ENCODE data around the gene MRFAP1.
A peak's percentile ranks its signal among the peaks of the same experiment; 100 is the strongest.

Gene MRFAP1

GRCh38 chr4:6640292-6641163, at the start of gene MRFAP1:
TSS of gene MRFAP1 (plus strand) at chr4:6640685. CDS start at chr4:6640863, 178 bp downstream.
- DNase-seq (ENCODE audit: low read depth) = peak; percentile 91

DNA sequence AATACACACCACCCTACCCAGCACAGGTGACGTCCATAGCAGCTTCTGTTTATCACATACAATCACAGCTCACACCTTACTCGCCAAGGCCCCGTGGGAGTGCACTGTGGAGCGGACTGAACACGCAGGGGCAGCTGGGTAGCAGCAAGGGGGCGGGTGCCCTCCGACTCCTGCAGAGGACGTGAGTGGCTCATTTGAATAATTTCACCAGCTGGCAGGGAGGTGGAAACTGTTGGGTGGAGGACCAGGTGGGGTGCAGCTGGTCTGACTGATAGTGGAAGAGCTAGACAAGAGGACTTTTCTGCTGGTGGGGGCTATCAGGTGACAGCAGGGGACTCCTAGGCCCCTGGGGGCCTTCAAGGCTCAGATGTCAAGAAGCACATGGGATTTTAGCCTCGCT, 49.2 kb upstream of the MRFAP1 start:
- DNase-seq (ENCODE audit: low read depth) = no peak

GRCh38 chr4:6591781-6592180, 48.7 kb upstream of the MRFAP1 start:
- DNase-seq (ENCODE audit: low read depth) = no peak

DNA sequence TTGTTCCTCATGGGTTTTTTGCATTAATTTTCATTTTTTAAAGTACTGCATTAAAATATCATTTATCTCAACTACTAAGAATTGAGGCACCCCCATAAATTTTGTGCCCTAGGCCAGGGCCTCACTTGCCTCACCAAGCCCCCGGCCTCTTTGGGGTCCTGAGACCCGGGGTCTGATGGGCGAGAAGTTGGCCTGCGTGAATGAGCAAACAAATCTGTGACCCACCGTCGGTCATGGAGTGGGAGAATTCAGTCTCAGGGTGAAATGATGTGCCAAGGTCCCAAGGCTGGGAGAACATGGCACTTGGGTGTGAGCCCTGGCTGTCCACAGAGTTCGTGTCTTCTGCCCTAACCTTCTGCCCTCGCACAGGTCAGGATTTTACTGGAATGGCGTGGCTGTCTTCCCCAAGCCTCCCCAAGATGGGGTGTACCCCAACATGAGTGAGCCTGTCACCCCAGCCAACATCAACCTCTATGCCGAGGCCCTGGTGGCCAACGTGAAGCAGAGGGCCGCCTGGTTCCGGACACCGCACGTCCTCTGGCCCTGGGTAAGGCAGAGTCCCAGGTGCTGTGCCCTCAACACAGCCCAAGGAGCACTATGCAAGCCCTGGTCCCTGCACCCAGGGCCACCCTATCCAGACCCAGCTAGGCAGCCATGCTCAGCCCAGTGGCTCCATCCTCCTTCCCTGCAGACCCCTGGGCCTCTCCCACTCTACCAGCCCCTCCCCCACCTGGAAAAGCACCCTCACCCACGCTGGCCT, 47.5 kb upstream of the MRFAP1 start:
- no peak for DNase-seq (ENCODE audit: low read depth)

DNA sequence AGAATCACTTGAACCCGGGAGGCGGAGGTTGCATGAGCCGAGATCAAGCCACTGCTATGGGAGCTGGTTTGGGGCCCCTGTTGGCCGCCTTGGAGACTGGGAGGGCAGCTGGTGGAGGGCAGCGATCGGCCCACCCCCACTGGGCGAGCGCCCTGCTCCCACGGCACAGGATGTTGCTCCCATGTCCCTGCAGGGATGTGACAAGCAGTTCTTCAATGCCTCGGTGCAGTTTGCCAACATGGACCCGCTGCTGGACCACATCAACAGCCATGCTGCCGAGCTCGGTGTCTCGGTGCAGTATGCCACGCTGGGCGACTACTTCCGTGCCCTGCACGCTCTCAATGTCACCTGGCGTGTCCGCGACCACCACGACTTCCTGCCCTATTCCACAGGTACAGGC, 46.1 kb upstream of the MRFAP1 start:
- no peak for DNase-seq (ENCODE audit: low read depth)

DNA sequence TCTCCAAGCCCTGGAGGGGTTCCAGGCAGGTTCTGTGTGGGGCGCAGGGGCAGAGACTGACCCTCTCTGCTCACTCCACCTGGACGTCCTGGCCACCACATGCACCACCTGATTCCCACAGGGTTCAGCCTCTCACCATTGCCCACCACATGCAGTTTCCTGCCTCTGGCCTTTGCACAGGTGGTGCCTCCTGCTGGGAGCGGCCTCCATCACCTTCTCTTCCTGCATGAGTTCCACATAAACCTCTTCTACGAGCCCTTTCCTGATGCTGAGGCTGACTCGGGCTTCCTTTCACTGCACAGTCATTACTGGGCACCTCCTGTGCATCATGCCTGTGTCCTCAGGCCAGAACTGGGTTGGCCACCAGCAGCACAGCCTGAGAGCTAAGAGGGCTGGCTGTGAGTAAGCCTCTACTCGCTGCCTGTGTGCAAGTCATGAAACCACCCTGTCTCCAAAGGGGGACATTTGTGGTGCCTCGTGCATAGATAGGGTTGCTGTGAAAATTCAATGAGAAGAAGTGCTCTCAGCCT, 45.6 kb upstream of the MRFAP1 start:
- no peak for DNase-seq (ENCODE audit: low read depth)

DNA sequence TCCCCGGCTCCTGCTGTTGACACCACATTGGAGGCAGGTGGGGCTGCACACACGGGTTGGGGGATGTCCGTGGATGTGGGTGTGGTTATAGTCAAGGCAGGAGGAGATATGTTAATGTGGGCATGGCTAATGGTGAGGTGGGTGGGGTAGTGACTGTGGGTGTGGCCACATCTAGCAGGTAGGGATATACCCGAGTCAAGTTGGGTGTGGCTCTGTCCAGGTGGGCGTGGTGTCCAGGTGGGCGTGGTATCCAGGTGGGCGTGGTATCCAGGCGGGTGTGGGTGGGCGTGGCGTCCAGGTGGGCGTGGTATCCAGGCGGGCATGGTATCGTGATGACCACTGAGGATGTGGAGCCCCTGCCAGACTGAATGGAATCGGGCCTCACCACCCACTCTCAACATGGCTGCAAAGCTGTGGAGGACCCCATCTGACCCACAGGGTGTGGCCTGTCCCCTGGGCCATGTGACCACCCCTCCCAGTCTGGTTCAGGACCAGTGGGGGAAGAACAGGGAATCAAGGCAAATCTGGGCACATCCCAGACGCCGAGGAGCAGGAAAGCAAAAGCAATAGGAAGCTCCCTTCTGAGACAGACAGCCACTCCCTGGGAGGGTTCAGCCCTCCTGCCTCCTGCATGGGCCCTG, 44.5 kb upstream of the MRFAP1 start:
- no peak for DNase-seq (ENCODE audit: low read depth)

DNA sequence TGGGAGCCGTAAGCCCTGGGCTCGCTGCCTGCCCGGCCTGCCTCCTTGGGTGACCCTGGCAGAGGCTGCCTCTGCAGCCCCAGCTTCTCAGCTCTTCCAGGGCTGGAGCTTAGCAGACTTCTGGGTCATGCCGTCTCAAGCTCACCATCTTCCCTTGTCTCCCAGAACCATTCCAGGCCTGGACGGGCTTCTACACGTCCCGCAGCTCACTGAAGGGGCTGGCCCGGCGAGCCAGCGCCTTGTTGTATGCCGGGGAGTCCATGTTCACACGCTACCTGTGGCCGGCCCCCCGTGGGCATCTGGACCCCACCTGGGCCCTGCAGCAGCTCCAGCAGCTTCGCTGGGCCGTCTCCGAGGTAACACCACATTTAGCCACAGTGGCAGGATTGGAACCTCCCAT, 43.5 kb upstream of the MRFAP1 start:
- no peak for DNase-seq (ENCODE audit: low read depth)

GRCh38 chr4:6598127-6598526, 42.4 kb upstream of the MRFAP1 start:
- DNase-seq (ENCODE audit: low read depth) = no peak

DNA sequence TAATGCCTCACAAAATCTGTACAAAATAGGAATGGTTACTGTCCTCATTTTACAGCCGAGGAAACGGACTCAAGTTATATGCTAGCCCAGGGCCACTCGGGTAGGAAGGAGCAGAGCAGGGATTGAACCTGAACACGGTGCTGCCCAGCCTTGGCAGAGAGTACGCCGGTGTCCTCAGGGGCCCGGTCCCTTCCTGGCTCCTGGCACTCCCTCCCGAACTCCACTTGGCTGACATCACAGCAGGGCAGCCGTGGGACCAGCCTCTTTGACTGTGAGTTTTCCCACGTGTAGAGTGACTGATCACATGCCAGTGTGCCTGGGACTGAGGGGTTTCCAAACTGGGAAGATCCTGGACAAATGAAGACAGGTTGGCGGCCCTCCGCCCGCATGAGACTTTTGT, 41.8 kb upstream of the MRFAP1 start:
- no peak for DNase-seq (ENCODE audit: low read depth)

DNA sequence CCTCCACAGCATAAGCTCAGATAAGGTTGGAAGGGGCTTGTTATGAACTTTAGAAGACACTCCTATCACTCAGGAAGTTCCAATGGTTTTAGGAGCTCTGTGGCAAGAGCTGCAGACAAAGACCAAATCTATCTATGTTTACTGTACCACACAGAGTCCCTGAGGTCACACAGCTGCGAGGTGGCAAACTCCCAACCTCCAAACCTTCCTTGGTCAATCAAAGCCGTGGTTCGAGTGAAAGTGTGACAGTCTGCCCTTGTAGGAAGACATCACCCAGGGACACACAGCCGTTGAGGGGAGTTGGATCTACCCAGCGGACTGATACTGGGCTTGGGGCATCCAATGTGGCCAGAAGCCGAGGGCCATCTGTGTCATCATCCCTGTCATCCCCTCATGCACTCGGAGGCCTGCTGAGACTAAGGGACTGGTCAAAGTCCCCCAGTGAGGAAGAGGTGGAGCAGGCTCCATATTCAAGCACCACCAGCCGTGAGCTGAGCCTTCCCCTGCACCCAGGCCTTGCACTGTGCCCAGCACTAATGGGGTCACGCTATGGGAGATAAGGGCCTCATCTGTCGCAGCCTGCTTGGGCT, 38.7 kb upstream of the MRFAP1 start:
- DNase-seq (ENCODE audit: low read depth) = no peak

DNA sequence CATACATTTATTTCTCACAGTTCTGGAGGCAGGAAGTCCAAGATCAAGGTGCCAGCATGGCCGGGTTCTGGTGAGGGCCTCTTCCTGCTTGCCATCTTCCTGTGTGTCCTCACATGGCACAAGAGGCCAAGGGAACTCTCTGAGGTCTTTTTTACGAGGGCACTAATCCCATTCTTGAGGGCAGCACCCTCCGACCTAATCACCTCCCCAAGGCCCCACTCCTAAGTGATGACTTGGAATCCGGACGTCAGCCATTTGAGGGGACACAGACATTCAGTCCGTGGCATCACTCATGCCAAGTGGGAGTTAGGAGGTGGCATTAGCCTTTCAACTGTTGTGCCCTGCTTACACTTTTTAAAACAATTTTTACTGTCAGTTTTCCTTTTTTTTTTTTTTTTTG, 38.2 kb upstream of the MRFAP1 start:
- DNase-seq (ENCODE audit: low read depth) = no peak

DNA sequence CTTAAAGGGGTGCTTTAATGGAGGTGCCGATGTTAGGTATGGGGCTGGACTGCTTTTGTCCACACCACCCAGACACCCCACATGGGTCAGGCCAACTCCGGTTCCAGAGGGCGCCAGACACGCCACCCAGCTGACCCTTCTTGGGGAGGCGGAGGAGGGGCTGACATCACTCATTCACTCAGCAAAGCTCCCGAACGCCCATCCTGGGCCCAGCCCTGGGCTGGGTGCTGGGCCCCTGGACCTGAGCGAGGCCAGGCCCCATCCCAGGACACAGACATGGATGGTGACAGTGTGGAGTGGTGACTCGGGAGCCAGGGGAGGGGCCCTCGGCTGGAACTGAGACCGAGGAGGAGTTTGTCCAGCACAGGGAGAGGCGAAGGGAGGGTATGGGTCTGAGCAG, 37.4 kb upstream of the MRFAP1 start:
- DNase-seq (ENCODE audit: low read depth) = no peak

DNA sequence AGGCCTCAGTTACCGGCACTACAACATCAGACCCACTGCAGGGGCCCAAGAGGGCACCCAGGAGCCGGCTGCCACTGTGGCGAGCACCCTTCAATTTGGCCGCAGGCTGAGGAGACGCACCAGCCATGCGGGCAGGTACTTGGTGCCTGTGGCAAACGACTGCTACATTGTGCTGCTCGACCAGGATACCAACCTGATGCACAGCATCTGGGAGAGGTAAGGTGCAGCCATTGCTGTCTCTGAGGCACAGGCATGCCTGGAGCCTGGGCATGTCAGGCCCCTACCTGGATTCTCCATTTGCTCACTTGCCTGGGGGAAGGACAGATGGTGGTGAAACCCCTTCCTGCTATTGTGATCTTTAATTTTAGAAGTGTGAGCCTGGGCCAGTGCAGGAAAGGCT, 35.4 kb upstream of the MRFAP1 start:
- no peak for DNase-seq (ENCODE audit: low read depth)

GRCh38 chr4:6605605-6606004, 34.9 kb upstream of the MRFAP1 start:
- DNase-seq (ENCODE audit: low read depth) = no peak

DNA sequence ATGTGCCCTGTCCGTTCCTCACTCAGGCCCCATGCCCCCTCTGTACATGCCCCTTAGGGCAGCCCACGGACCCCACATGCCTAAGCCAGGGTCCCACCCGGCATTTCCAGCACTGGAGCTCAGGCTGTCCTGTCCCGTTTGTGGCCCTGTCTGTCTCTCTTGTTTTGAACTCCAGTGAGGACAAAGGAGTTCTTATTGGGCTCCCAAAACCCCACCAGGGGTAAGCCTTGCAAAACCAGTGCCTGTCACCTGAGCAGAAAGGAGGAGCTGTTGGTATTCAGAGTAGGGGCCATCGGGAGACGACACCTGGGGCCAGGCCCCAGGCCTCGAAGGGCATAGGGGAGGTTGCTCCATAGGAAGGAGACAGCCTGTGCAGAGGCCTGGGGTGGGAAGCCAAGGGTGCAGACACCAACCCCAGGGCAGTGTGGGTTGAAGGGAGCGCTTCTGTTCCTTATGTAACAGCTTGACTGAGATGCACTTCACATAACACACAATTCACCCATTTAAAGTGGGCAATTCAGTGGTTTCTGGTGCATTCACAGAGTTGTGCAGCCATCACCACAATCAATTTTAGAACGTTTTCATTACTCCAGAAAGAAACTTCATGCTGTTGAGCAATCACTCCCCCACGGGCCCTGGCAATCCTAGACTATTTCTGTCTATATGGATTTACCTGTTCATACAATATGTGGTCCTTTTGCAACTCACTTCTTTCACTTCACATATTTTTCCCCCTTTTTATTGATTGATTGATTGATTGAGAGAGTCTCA, 33.8 kb upstream of the MRFAP1 start:
- DNase-seq (ENCODE audit: low read depth) = no peak

DNA sequence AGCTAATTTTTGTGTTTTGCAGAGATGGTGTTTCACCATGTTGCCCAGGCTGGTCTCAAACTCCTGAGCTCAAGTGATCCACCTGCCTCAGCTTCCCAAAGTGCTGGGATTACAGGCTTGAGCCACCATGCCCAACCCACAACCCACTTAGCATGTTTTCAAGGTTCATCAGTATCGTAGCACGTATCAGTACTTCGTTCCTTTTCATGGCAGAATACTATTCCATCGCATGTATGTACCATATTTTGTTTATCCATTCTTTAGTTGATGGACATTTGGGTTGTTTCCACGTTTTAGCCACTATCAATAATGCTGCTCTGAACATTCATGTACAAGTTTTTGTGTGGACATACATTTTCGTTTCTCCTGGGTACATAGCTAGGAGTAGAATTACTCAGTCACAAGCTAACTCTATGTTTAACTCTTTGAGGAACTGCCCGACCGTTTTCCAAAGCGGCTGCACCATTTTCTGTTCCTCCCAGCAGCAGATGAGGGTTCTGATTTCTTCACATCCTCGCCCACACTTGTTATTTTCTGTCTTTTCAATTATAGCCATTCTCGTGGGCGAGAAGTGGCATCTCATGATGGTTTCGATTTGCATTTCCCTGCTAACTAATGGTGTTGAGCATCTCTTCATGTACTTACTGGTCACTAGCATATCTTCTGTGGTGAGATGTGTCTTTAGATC, 33.0 kb upstream of the MRFAP1 start:
- no peak for DNase-seq (ENCODE audit: low read depth)

- DNase-seq (ENCODE audit: low read depth) = no peak
Observed at GRCh38 chr4:6608758-6609414, 31.6 kb upstream of the MRFAP1 start.

DNA sequence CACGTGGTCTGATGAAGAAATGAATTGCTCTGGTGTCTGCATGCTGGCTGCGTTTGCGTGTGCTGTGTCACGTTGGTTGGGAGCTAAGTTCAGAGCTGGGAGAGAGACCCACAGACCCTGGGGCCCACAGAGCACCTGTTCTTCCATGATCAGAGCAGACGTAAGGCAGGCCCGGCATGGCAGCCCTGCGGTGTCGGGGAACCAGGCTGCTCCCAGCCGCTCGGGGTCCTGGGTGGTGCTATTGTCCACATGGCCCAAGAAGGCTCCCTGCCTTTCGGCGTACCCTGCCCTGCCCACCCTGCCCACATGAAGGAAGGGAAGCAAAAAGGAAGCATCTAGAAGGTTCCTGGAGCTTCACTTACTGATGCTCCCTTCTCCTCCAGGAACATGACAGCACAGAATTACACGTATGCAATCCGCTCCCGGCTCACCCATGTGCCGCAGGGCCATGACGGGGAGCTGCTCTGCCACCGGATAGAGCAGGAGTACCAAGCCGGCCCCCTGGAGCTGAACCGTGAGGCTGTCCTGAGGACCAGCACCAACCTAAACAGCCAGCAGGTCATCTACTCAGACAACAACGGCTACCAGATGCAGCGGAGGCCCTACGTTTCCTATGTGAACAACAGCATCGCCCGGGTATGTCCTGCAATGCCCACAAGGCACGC, 30.9 kb upstream of the MRFAP1 start:
- DNase-seq (ENCODE audit: low read depth) = no peak

Measured in stimulated activated CD8-positive, alpha-beta memory T cell treated with anti-CD3 and anti-CD28 coated beads, Interleukin-12 subunit alpha, Interleukin-12 subunit beta, amount 100 ng/mL, for 4 hours (primary cell).